Memory B cell (primary cell): ENCODE measurements around the gene PHACTR1.
"Not testable (repeated sequence)": the region's sequence is repeated elsewhere in the genome, so short reads cannot be mapped to it uniquely, and the experiment has no call there.

ENCODE experiments used
- ATAC-seq: fragments of 150-1000 bp; cut with Tn5 transposase; 2 replicates; pipeline ENCODE4 v1.10.0; 2021; ENCODE audit warnings: low read depth, mild to moderate bottlenecking, moderate library complexity
- DNase-seq, 2 donors: peaks; one replicate each; pipeline ENCODE4 v3.0.0; 2022; ENCODE audit warnings: low spot score in 2 of 2
- H3K27ac Mint-ChIP-seq: one replicate; pipeline ENCODE4 v1.8.0; 2022; ENCODE audit warnings: mild to moderate bottlenecking, moderate library complexity, mixed read lengths
- H3K27me3 Mint-ChIP-seq: one replicate; pipeline ENCODE4 v1.8.0; 2022; ENCODE audit warnings: mixed read lengths
- H3K36me3 Mint-ChIP-seq: one replicate; pipeline ENCODE4 v1.8.0; 2022; ENCODE audit warnings: mild to moderate bottlenecking, mixed read lengths
- H3K4me1 Mint-ChIP-seq: one replicate; pipeline ENCODE4 v1.8.0; 2022; ENCODE audit warnings: mixed read lengths
- H3K4me3 Mint-ChIP-seq: one replicate; pipeline ENCODE4 v1.8.0; 2022; ENCODE audit warnings: mild to moderate bottlenecking, moderate library complexity, mixed read lengths
- H3K9me3 Mint-ChIP-seq: one replicate; pipeline ENCODE4 v1.8.0; 2022; ENCODE audit warnings: mixed read lengths

Gene PHACTR1

GRCh38 chr6:12720310-12720709 lies 3.7 kb downstream of the PHACTR1 start:
- Mint-ChIP-seq H3K27ac (no peak overlapping the region), H3K4me3 (no peak overlapping the region), H3K36me3 (no peaks in the 10 kb centered on the region), H3K4me1 (no peaks in the 10 kb centered on the region), H3K9me3 (no peaks in the 10 kb centered on the region), H3K27me3 (peaks cover 14% of the 10 kb centered on the region)
- no peak for ATAC-seq
- no peak for DNase-seq

- H3K9me3 Mint-ChIP-seq = no peaks in the 10 kb centered on the region
- H3K4me3 Mint-ChIP-seq = no peak overlapping the region
- DNase-seq (no peak), ATAC-seq (no peak)
- H3K27me3 Mint-ChIP-seq = peaks cover 21% of the 10 kb centered on the region
- no peaks in the 10 kb centered on the region for H3K36me3 Mint-ChIP-seq
- no peak overlapping the region for H3K27ac Mint-ChIP-seq
- no peaks in the 10 kb centered on the region for H3K4me1 Mint-ChIP-seq
Observed at GRCh38 chr6:12725263-12725662, 8.7 kb downstream of the PHACTR1 start.

- H3K36me3 Mint-ChIP-seq = no peaks in the 10 kb centered on the region
- no peak for ATAC-seq
Observed at GRCh38 chr6:12729467-12729866, 12.9 kb downstream of the PHACTR1 start.

GRCh38 chr6:12730809-12731208 lies 14.2 kb downstream of the PHACTR1 start:
- not testable (repeated sequence) for H3K4me1 Mint-ChIP-seq, H3K4me3 Mint-ChIP-seq, H3K9me3 Mint-ChIP-seq, H3K36me3 Mint-ChIP-seq, ATAC-seq, H3K27ac Mint-ChIP-seq, DNase-seq
- H3K27me3 Mint-ChIP-seq = peaks cover 19% of the 10 kb centered on the region

More at GRCh38 chr6:12729467-12729866, 12.9 kb downstream of the PHACTR1 start:
- Mint-ChIP-seq H3K4me1 (no peaks in the 10 kb centered on the region), H3K27me3 (peaks cover 20% of the 10 kb centered on the region), H3K27ac (no peak overlapping the region), H3K4me3 (no peak overlapping the region), H3K9me3 (no peaks in the 10 kb centered on the region)
- DNase-seq = no peak

GRCh38 chr6:12733876-12734275 lies 17.3 kb downstream of the PHACTR1 start:
- DNase-seq = no peak
- H3K4me1 Mint-ChIP-seq = no peaks in the 10 kb centered on the region
- H3K27ac Mint-ChIP-seq = no peak overlapping the region
- H3K4me3 Mint-ChIP-seq = no peak overlapping the region
- H3K27me3 Mint-ChIP-seq = peaks cover 9% of the 10 kb centered on the region
- ATAC-seq = no peak
- no peaks in the 10 kb centered on the region for H3K36me3 Mint-ChIP-seq
- peaks cover 5% of the 10 kb centered on the region for H3K9me3 Mint-ChIP-seq

GRCh38 chr6:12735786-12736185 lies 19.2 kb downstream of the PHACTR1 start:
- Mint-ChIP-seq H3K4me3 (no peak overlapping the region), H3K27ac (no peak overlapping the region), H3K27me3 (peaks cover 4% of the 10 kb centered on the region), H3K4me1 (no peaks in the 10 kb centered on the region), H3K9me3 (peaks cover 5% of the 10 kb centered on the region), H3K36me3 (no peaks in the 10 kb centered on the region)
- ATAC-seq = no peak
- no peak for DNase-seq

- Mint-ChIP-seq H3K27ac (no peak overlapping the region), H3K27me3 (peaks cover 20% of the 10 kb centered on the region), H3K4me3 (no peak overlapping the region), H3K4me1 (no peaks in the 10 kb centered on the region), H3K9me3 (peaks cover 12% of the 10 kb centered on the region), H3K36me3 (peaks cover 1% of the 10 kb centered on the region)
- no peak for ATAC-seq
- DNase-seq = no peak
Observed at GRCh38 chr6:12748411-12748810, 31.8 kb downstream of the PHACTR1 start.

- no peak for DNase-seq
- H3K4me3 Mint-ChIP-seq = no peak overlapping the region
- ATAC-seq = no peak
- peaks cover 1% of the 10 kb centered on the region for H3K36me3 Mint-ChIP-seq
- peaks cover 20% of the 10 kb centered on the region for H3K27me3 Mint-ChIP-seq
- no peaks in the 10 kb centered on the region for H3K4me1 Mint-ChIP-seq
- H3K9me3 Mint-ChIP-seq = peaks cover 12% of the 10 kb centered on the region
- H3K27ac Mint-ChIP-seq = no peak overlapping the region
Observed at GRCh38 chr6:12748815-12749521, 32.4 kb downstream of the PHACTR1 start.

- H3K4me1 Mint-ChIP-seq = no peaks in the 10 kb centered on the region
- no peak for ATAC-seq
- no peak for DNase-seq
- peaks cover 1% of the 10 kb centered on the region for H3K36me3 Mint-ChIP-seq
- peaks cover 12% of the 10 kb centered on the region for H3K9me3 Mint-ChIP-seq
- peaks cover 20% of the 10 kb centered on the region for H3K27me3 Mint-ChIP-seq
- H3K4me3 Mint-ChIP-seq = no peak overlapping the region
- no peak overlapping the region for H3K27ac Mint-ChIP-seq
Observed at GRCh38 chr6:12749531-12750379, 33.2 kb downstream of the PHACTR1 start.

GRCh38 chr6:12750416-12750815 lies 33.8 kb downstream of the PHACTR1 start:
- peaks cover 18% of the 10 kb centered on the region for H3K27me3 Mint-ChIP-seq
- ATAC-seq = no peak
- H3K4me1 Mint-ChIP-seq = no peaks in the 10 kb centered on the region
- peaks cover 1% of the 10 kb centered on the region for H3K36me3 Mint-ChIP-seq
- H3K4me3 Mint-ChIP-seq = no peak overlapping the region
- H3K27ac Mint-ChIP-seq = no peak overlapping the region
- peaks cover 8% of the 10 kb centered on the region for H3K9me3 Mint-ChIP-seq
- DNase-seq = no peak

GRCh38 chr6:12751694-12752325 lies 35.2 kb downstream of the PHACTR1 start:
- ATAC-seq (no peak), DNase-seq (peak in 1 of 2 donors; percentile 13)
- no peak overlapping the region for H3K4me3 Mint-ChIP-seq
- peaks cover 6% of the 10 kb centered on the region for H3K9me3 Mint-ChIP-seq
- peaks cover 1% of the 10 kb centered on the region for H3K36me3 Mint-ChIP-seq
- H3K27me3 Mint-ChIP-seq = peaks cover 16% of the 10 kb centered on the region
- H3K4me1 Mint-ChIP-seq = no peaks in the 10 kb centered on the region
- no peak overlapping the region for H3K27ac Mint-ChIP-seq

GRCh38 chr6:12753036-12753435 lies 36.5 kb downstream of the PHACTR1 start:
- no peak for DNase-seq
- Mint-ChIP-seq H3K27ac (no peak overlapping the region), H3K9me3 (peaks cover 8% of the 10 kb centered on the region), H3K36me3 (peaks cover 1% of the 10 kb centered on the region), H3K27me3 (peaks cover 20% of the 10 kb centered on the region), H3K4me3 (no peak overlapping the region), H3K4me1 (no peaks in the 10 kb centered on the region)
- ATAC-seq = no peak

- DNase-seq = no peak
- Mint-ChIP-seq H3K9me3 (peaks cover 5% of the 10 kb centered on the region), H3K4me3 (no peak overlapping the region), H3K27me3 (peaks cover 16% of the 10 kb centered on the region), H3K4me1 (no peaks in the 10 kb centered on the region), H3K27ac (no peak overlapping the region), H3K36me3 (no peaks in the 10 kb centered on the region)
- ATAC-seq = no peak
Observed at GRCh38 chr6:12760226-12760625, 43.7 kb downstream of the PHACTR1 start.

GRCh38 chr6:12760911-12761310 lies 44.3 kb downstream of the PHACTR1 start:
- H3K27ac Mint-ChIP-seq = no peak overlapping the region
- H3K27me3 Mint-ChIP-seq = peaks cover 16% of the 10 kb centered on the region
- H3K4me3 Mint-ChIP-seq = no peak overlapping the region
- H3K36me3 Mint-ChIP-seq = no peaks in the 10 kb centered on the region
- ATAC-seq (no peak), DNase-seq (no peak)
- no peaks in the 10 kb centered on the region for H3K4me1 Mint-ChIP-seq
- H3K9me3 Mint-ChIP-seq = peaks cover 5% of the 10 kb centered on the region
